Transverse colon (tissue), 4 donors: ENCODE data around the gene DEDD2.

Source experiments
- EP300 ChIP-seq: sonication (generic); formaldehyde crosslinking; IDR thresholded peaks from one replicate; pipeline ENCODE4 v1.6.1; 2017; ENCODE audit warnings: antibody characterized with exemption, low read depth
- POLR2A ChIP-seq: fragments of 450-650 bp; IDR thresholded peaks from one replicate; pipeline ENCODE4 v1.6.1; 2016; ENCODE audit warnings: antibody characterized with exemption, mild to moderate bottlenecking, moderate library complexity
- POLR2AphosphoS5 ChIP-seq, 3 donors: sonication (generic); formaldehyde crosslinking; IDR thresholded peaks; one replicate each; pipeline ENCODE4 v1.6.1; 2016; ENCODE audit warnings: antibody characterized with exemption in 3 of 3
- TF ChIP-seq, protein P1 (sequence below), 5 experiments: fragments of 200-600 bp in 3 of 5; fragments of 450-650 bp in 2 of 5; sonication (generic) in 3 of 5; IDR thresholded peaks; 1 replicate in 2 of 5; 2 replicates in 3 of 5; pipeline ENCODE4 v1.5.1; 2016 to 2017; ENCODE audit warnings: antibody characterized with exemption in 5 of 5, inconsistent platforms in 3 of 5, mild to moderate bottlenecking in 2 of 5, moderate library complexity in 1 of 5

DNA sequence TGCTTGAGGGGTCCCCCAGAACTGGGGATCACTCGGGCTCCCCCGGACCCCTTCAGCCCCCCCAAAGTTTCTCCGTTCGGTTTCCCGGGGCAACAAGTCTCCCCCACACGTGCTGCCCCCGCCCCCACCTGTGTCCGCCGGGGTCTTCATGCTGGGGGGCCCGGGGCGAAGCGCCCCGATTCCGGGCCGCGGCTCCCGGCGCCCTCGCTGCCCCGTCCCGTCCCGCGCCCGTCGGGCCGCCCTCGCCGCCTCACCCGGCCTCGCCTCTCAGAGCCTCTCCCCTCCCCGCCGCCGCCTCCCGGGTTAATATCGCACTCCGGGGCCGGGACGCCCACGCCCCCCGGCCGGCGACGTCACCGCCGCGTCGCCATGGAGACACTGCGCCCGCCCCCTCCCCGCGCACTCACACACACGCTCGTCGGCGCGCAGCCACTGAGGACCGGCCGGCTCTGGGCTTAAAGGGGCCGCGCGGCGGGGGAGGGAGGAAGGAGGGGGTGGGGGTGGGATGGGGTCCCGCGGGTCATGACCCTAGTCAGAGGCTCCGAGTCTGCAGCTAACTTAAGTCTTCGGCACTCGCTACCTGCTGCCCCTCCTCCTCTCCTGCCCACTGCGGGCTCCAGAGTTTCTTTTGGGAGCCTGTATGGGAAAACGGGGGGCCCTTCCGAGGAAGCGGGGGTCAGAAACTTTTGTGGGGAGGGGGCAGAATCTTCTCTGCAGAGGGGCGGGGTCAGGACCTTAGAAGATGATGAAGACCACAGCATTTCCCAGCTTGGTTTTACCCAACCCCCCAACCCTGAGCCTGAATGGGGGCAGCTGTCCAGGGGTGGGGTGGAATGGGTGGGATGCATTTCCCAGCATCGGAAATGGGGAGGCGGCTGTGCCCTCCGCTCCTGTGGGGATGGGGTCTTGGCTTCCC, 37.6 kb upstream of the DEDD2 start, which contains the start of gene ERF:
- TF ChIP-seq POLR2A (peak; percentile 87), POLR2AphosphoS5 (IDR thresholded peaks at IDR 0.05) (peak; percentile 97 to 99 (median 99)), EP300 (no peak)
- TF ChIP-seq, protein P1, sequence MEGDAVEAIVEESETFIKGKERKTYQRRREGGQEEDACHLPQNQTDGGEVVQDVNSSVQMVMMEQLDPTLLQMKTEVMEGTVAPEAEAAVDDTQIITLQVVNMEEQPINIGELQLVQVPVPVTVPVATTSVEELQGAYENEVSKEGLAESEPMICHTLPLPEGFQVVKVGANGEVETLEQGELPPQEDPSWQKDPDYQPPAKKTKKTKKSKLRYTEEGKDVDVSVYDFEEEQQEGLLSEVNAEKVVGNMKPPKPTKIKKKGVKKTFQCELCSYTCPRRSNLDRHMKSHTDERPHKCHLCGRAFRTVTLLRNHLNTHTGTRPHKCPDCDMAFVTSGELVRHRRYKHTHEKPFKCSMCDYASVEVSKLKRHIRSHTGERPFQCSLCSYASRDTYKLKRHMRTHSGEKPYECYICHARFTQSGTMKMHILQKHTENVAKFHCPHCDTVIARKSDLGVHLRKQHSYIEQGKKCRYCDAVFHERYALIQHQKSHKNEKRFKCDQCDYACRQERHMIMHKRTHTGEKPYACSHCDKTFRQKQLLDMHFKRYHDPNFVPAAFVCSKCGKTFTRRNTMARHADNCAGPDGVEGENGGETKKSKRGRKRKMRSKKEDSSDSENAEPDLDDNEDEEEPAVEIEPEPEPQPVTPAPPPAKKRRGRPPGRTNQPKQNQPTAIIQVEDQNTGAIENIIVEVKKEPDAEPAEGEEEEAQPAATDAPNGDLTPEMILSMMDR (IDR thresholded peaks at IDR 0.05) = no peak
